GM19468 (cell line): ENCODE measurements around the gene MPI.
"Not testable (repeated sequence)": the region's sequence is repeated elsewhere in the genome, so short reads cannot be mapped to it uniquely, and the experiment has no call there.

Experiments used
- ATAC-seq: cut with Tn5 transposase; IDR thresholded peaks from one replicate; pipeline ENCODE4 v1.9.1; 2021; ENCODE audit warnings: mild to moderate bottlenecking, moderate library complexity, moderate number of reproducible peaks; ENCODE audit not compliant: unreplicated experiment; ENCODE audit errors: extremely low read depth

Gene MPI

GRCh38 chr15:74858369-74858740 is 31.5 kb upstream of the MPI start:
- no peak for ATAC-seq

GRCh38 chr15:74863239-74864056 is 26.4 kb upstream of the MPI start:
- no peak for ATAC-seq

DNA sequence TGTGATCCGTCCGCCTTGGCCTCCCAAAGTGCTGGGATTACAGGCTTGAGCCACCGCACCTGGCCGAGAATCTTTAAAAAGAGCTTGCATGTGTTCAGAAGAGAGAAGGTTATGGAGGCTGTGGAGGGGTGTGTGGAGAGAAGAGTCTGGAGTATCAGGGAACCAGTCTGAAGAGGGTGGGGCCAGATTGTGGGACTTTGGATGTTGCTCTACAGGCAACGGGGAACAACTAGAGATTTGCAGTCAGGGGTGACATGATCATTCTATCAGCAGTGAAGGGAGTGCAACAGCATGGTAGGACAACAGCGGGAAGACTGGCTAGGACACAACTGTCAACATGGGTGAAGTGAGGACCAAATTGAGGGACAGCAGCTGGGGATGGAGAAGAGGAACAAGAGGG is 25.5 kb upstream of the MPI start:
- ATAC-seq, result no peak

- ATAC-seq, result no peak
These were observed 24.5 kb upstream of the MPI start for GRCh38 chr15:74865316-74865715.

DNA sequence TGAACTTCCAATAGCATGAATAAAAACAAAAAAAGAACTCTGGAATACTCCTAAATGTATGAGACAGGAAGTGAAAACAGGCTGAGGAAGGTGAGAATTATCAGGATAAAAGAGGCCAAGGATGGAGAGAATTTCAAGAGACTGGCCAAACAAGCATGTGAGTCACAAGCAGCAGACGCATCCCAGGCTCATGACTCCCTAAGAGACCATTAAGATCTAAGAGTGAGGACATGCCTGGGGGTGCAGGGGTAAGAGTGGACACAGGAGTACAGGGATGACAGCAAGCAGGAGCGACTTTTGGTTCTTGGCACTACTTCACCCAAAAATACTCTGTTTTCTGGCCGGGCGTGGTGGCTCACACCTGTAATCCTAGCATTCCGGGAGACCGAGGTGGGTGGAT is 23.8 kb upstream of the MPI start:
- no peak for ATAC-seq

DNA sequence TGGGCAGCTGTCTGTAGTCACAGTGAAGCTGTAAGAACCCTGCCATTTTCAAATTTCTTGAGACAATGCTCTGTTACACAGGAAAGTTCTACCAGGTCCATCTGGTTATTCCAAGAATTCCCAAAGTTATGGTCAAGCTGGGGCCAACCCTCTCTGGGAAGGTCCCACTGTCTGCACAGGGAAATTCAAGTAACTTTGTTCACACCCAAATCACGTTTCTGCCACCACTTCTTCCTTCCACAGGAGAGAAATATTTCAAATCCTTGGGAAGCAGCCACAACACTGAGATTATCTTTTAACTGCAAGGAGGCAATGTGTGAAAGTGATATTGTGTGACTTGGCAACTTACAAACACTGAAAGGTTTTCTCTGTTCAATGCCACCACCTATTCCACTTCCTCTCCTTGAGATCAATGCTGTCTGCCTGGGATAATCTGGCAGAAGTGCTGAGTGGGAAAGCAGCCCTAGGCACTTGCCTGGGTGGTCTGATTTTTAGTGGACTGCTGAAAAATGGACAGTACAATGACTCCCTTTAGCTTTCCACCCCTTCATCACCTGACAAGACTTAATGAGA is 22.3 kb upstream of the MPI start:
- no peak for ATAC-seq

- ATAC-seq, result no peak
These were observed 21.8 kb upstream of the MPI start for GRCh38 chr15:74868059-74868458.

DNA sequence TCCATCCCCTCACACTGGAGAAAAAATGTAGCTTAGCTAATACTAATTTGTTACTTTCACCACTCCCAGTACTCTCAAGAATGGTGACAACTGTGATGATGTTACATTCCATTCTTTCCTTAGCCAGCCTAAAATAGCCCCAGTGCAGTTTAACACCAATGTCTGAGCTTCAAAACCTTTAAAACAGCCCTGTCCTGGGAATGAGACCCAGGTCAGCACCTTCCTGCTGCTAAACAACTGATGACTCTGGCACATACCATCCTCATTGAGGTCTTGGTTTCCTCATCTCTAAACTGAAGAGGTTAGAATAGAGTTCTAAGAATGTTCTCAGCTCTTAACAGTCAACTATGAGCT is 20.5 kb upstream of the MPI start:
- no peak for ATAC-seq

GRCh38 chr15:74869726-74870407 is 20.0 kb upstream of the MPI start:
- peak; percentile 38 for ATAC-seq

DNA sequence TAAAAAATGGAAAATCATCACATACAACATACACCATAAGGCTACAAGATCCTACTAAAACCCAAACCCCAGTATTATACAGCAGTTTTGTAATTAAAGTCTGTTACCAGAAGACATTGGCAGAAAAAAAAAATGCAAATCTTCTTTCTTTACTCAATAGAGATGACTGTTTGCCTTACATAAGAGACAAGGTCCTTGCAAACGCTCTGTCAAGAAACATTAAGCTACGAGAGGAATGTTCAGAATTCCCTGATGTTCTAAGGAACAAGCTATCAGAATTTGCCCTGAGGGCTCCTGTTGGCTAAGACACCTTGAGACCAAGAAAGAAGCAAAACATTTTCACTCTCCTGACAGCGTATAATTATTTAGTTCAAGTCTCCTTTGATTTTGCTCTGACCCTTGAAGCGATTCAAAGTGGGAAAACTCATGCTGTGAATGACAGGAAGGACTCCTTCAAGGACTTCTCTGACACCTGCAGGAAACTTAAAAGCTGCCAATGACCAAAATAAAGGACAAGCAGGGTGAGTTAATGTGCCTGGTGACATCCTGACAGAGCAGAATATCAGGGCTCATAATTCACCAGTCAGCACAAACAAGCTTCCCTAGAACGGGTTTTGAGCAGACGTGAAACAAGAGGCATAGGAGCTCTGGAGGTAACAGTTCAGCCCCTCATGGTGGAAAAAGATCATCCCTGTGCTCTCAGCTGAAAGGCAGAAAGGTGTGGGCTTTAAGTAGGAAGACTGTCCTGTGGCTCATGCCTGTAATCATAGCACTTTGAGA is 19.2 kb upstream of the MPI start:
- ATAC-seq, result no peak

DNA sequence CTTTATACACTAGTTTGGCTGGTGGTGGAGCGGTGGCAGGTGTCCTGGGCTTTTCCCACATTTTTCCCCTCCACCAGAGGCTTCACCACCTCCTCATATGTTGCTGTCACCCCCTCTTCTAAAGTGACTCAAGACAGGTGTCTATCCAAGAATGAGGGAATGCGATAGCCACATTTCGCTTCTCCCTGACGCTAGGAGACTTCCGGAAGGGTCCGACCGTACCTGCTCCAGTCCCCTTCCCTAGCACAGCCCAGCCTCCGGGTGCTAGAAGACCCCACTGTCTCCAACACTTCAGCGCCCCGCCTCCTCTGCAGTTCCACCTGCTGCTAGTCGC is 17.2 kb upstream of the MPI start:
- no peak for ATAC-seq

DNA sequence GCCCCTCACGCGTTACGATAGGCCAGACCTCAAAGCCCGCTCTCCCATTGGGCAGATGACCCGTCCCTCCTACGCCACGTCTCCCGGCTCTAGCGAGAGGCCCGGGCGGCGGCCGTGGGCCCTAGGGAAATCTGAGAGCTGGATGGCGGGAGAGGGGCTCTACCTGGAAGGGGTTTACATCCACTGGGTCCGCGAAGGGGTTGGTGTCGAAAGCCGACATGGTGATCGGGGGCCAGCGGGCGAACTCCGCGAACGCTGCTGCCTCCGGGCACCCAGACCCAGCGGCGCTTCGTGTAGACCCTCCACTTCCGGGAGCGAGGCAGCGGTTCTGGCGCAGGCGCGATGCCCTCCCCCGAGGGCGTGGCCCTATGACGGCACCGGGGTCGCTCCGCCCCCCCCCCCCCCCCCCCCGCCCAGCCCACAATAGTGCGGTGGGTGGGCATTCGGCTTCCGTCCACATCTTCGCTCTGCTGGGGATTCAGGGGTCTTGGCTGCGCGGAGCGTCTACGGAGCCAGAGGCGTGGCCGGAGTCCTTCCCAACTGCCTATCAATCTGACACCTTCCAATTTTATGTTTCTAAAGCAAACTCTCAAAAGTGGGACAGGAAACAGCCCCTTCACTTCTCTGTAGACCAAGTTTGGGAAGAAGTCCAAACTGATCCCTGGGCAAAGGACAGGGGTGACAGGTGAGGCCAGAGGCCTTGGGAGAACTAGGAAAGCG is 16.6 kb upstream of the MPI start, which contains the start of gene SCAMP2:
Gene SCAMP2, minus strand, starts transcription at position 330 of the 720 bp plus-strand sequence. Its CDS starts 110 bp downstream, at position 220.
- peak; percentile 64 for ATAC-seq

GRCh38 chr15:74873756-74874424 is 16.0 kb upstream of the MPI start:
- no peak for ATAC-seq

DNA sequence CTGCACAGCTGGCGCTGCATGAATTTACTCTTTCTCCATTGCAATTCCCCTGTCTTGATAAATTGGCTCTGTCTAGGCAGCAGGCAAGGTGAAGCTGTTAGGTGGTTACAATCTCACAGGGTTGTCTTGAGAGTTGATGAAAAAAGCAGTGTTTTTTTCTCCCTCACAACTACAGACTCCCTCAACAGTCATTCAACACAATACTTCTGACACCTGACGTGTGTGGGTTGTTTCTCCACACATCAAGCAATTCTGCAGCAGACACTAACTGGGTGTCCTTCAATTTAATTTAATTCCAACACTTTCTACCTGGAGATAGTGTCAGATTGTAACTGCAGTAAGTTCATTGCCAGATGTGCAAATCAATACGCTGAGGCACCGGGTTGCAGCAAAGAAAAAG is 11.6 kb upstream of the MPI start:
- ATAC-seq, result no peak

- ATAC-seq, result no peak
These were observed 7.3 kb upstream of the MPI start for GRCh38 chr15:74882528-74882927.

- ATAC-seq, result no peak
These were observed 5.2 kb upstream of the MPI start for GRCh38 chr15:74884428-74885223.

DNA sequence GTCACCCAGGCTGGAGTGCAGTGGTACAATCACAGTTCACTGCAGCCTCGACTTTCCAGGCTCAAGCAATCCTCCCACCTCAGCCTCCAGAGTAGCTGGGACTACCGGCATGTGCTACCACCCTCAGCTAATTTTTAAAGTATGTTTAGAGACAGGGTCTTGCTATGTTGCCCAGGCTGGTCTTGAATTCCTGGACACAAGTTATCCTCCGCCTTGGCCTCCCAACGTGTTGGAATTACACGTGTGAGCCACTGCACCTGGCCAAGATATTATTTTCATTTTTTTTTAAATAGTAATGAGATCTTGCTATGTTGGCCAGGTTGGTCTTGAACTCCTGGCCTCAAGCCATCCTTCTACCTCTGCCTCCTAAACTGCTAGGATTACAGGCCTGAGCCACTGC is 4.4 kb upstream of the MPI start:
- ATAC-seq, result no peak

- not testable (repeated sequence) for ATAC-seq
These were observed 2.2 kb upstream of the MPI start for GRCh38 chr15:74887537-74888193.
